GF-D8 (cell line): ENCODE data around the gene CCDC32.

Experiments
- DNase-seq: peaks from one replicate; lab custom pipeline; 2025; lab: John Stamatoyannopoulos, UW

The CCDC32 gene

DNA sequence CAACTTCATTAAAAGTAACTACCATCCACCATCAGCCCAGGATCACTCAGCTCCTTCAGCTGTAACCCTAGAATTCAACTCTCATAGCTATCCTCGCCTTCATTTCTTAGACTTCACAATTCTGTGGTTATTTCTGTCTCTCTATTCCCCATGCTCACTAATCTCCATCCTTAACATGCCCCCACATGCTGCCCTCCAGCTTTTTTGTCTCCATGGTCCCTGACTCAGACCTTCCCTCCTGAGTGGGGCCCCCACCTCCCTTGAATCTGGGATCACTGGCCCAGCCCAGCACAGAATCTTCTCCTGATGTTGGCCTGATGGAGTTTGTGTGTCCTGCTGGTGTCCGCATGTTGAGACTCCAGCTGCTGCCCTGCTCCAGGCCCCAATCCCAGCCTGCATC, 52.4 kb downstream of the CCDC32 start:
- DNase-seq = no peak

DNA sequence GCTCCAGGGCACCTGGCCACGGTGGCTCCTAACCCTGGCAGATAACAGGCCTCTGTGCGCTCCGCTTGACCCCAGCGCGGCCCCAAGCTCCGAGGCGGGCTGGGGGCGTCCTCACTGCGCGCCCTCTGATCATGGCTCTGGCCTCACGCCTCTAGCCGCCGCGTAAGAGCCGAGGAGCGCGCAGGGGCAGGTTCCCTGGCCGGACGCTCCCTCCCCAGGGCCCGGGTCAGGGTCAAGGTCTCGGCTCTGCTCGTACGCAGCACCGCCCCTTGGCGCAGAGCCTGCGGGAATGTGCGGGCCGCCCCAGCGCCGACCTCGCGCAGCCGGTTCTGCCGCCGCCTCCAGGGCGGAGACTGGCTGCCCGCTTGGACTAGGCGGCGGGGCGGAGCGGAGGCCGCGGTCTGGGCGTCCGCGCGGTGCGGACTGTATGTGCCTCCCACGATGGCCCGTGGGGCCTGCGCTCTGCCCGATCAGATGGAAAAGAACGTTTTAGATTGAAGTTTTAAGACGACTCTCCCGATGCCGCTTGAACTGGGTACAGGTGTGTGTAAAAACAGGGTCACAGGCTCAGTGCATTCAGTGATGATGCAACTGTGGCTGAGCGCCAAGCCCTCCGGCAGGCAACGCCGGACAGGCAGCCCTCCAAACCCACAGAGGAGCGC, 53.2 kb downstream of the CCDC32 start:
- no peak for DNase-seq

DNA sequence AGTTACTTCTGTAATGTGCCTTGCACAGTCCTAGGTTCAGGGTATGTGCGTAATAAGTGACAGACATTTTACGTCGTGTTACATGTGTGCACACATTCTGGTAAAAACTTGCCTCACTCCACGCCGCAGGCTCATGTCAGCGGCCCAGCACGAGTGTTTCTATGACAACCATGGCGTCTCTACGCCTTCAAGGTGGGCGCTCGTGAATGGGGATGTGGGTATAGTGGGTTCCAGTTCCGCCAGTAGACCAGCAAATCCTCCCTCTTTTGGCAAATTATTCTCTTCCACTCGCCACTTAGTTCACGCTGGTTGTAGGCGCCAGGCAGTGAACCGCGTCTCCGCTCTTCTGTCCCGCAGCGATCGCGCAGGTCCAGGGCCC, 53.8 kb downstream of the CCDC32 start:
- DNase-seq = no peak

DNA sequence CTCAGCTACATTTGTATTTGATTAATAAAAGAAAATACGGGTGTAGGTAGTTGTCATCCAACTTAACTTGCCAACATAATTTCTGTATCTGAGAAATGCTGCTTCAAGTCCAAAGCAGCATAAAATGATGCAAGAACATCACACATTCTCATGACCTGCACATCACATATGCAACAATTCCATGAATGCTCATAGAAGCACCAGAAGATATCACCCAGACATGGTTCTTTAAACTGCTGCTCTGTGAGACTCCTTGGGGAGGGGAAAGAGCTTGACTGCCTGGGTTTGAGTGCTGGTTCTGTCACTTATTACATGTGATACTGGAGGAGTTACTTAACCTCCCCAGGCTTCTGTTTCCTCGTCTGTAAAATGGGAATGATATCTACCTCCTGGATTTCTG, 54.6 kb downstream of the CCDC32 start:
- no peak for DNase-seq

DNA sequence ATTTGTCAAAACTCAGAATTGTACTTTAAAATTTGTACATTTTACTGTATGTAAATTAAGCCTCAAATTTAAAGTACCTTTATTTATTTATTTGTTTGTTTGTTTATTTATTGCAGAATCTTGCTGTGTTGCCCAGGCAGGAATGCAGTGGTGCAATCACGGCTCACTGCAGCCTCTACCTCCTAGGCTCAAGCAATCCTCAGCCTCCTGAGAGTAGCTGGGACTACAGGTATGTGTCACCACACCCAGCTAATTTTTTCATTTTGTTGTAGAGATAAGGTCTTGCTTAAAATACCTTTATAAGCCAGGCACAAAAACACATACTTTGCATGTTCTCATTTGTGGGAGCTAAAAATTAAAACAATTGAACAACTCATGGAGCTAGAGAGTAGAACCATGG, 56.6 kb downstream of the CCDC32 start:
- DNase-seq = no peak

DNA sequence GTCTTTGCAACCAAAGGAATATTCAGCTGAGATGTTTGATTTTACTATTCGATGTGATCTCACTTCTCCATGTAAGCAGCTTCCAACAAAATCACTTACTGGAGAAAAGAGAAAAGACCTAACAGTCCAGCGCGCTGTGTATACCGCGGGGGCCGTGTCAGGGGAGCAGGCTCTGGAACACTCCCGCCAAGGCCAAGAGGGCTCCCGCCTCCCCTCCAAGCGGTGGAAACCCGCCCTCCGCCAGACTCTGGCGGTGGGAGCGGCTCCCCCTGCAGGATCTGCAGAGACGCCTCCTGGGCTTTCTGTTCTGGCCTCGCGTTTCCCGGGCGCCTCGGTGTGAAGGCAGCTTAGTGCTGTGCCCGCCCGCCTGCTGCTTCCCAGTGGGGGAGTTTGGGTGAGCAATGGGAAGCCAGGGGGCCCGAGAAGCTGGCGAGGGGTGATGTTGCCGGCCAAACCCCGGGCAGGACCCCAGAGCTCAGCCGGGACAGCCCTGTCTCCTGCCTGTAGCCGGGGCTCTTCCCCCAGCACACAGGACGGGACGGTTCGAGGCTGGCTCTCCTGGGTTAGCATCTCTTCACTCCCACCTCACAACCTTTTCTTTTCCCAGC, 57.8 kb downstream of the CCDC32 start:
- DNase-seq = no peak
